Mesangial cell (primary cell): Measurements from ENCODE around the gene CRACR2B. TPM values are rescaled to one million over a fixed set of nuclear protein-coding genes. Genes with fewer than 3 reads are reported as not detected.

Experiments used
- total RNA-seq: library from RNA; depleted of rRNA; stranded (reverse); fragments of >200 nt; gene quantifications from 2 replicates; pipeline ENCODE4 v1.2.3, GENCODE V29; 2015

CRACR2B gene
- total RNA-seq = 5.7 and 20.4 TPM in 2 replicates

DNA sequence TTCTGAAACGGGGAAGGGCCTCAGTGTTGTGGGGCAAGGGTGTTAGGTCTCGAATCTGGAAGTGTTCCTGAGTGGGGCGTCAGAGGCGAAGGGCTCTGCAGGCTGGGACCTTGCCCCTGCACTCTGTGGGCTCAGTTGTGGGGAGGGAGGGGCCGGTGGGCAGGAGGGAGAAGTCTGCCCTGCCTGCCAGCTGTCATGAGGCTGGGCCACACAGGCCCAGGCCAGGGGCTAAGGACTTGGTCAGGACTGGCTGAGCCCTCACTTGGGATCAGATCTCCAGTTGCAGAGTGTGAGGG, at the start of gene CRACR2B:
TSS of gene CRACR2B (plus strand) at position 23 of the 296 bp plus-strand sequence. CDS start 689 bp downstream, outside the sequence.

DNA sequence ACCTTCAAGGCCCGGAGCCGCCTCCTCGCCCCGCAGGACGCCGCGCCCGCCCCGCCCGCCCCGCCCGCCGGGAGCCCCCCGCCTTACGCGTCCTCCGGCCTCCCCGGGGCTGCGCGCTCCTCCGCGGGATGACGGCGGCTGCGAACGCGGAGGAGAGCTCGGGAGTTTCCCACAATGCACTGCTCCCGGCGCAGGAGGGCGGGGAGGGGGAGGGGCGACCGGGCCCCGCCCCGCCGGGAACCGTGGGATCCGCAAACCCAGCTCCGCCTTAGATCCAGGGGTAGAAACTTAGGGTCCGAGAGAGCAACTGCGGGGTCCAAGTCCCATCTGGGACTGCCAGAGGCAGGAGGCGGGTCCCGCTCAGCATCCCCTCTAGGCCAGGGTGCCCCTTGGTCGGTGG, 37.8 kb upstream of the CRACR2B start, which contains the start of gene CEND1:
TSS of gene CEND1 (minus strand) at position 148 of the 400 bp plus-strand sequence. CDS start 1,514 bp downstream, outside the sequence.

DNA sequence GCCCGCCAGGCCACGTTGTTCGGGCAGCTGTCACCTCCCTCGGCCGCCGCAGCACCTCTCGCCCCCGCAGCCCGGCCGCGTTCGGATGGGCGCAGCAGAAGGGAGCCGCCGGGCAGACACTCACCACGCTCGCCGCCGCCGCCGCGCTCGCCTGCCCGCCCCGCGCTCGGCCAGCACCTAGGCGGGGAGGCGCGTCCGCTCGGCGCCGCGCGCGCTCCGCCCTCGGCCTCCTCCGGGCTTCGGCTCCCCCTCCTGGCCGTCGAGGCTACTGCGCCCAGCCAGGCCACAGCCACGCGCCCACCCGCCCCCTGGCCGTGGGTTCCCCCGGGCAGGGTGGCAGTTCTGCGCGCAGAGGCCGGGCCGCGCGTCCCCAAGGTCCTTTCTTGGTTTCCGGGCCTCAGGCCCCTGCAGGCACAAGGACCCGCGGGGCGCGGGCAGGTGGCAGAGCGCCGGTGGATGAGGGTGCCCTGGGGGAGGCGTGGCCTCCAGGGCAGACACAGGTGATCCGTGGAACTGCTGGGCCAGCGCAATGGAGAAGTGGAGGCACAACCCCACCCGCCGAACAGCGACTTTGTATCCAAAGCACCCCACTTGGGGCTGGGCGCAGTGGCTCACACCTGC, 29.5 kb upstream of the CRACR2B start, which contains the start of gene SLC25A22:
TSS of gene SLC25A22 (minus strand) at position 189 of the 621 bp plus-strand sequence. CDS start 3,275 bp downstream, outside the sequence.

DNA sequence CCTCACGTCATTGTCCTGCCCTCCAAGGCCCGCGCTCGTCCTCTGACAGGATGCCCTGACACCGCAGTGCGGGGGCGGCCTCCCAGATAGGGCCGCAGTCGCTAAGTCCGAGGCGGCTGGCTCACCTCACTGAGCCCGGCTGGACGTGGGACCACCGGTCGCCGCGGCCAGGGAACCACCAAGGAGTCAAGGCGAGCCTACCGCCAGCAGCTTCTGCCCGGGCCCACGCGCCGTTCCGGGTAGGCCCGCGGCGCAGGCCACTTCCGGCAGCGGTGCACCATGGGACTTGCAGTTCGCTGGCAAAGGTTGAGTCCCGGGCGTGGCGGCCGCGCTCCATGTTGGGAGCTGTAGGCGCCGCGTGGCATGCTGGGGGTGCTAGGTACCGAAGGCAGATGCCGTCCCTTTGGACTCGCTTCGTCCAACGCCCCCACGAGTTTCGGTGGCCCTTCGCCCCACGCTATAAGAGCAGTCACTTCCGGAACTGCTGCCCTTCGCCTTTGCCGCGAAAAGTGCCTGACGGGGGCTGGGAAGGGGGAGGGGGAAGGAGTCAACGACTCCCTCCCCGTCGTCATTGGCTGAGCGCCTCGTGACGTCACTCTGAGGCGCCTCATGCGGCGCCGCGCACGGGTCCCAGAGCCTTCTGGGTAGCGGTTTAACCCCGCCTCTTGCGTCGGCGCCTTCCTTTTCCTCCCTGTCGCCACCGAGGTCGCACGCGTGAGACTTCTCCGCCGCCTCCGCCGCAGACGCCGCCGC, 18.3 kb upstream of the CRACR2B start, which contains the start of gene RPLP2:
TSS of gene RPLP2 (plus strand) at position 681 of the 753 bp plus-strand sequence. CDS start 268 bp downstream, outside the sequence.

DNA sequence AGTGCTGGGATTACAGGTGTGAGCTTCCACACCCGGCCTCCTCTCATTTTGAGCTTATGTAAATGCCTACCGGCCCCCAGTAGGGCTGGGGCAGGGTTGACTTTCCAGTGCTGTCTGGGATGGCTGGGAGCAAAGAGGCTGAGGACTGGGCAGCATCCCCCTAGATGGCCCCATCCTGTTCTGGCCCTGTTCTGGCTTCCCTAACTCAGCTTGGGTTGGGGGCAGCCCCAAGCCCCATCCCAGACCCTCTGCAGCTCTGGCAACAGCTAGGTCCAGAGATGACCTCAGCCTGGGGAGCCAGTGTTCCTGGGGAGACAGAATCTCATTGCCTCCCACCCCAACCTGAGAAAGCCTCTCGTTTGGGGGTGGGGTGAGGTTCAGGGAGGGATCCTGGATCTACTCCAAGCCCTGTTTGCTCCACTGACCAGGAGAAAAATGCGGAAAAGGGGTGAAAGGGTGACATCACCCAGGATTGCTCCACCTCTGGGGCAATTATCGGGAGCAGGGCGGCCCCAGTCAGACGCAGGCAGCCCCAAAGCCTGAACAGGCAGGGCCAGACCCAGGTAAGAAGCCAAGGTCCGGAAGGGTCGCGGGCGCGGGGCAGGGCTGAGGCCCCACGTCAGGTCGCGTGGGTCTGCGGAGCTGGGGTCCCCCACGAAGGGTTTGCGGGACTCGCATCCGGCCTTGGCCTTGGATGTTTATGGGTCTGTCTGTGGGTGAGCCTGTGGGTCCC, 9.2 kb upstream of the CRACR2B start, which contains the start of gene PNPLA2:
TSS of gene PNPLA2 (plus strand) at position 519 of the 733 bp plus-strand sequence. CDS start 805 bp downstream, outside the sequence.

DNA sequence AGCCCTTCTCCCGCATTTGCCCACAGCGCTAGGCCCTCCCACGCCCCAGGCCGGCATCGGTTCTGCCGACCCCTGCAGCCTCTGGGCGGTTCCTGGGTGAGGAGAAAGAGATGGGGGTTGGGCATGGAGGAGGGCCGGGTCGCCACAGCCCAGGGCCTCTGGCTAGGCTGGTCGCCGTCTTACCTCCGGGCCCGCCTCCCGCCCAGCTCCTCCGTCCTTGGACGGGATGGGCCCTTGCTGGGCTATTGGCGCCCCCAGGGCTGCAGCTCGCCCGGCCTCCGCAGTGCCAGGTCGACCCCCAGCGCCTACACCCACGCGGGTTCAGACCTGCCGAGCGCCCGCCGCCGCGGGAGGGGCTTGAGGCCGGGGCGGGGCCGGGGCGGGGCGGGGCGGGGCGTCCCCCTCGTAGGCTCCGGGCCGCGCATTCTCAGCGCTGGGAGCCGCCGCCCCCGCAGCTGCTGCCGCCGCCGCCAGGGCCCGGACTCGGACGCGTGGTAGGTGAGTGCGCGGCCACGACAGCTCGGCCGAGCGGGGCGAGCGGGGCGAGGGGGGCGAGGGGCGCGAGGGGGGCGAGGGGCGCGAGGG, 4.9 kb downstream of the CRACR2B start, which contains the start of gene CD151:
TSS of gene CD151 (plus strand) at position 424 of the 585 bp plus-strand sequence. CDS start 3,118 bp downstream, outside the sequence.

DNA sequence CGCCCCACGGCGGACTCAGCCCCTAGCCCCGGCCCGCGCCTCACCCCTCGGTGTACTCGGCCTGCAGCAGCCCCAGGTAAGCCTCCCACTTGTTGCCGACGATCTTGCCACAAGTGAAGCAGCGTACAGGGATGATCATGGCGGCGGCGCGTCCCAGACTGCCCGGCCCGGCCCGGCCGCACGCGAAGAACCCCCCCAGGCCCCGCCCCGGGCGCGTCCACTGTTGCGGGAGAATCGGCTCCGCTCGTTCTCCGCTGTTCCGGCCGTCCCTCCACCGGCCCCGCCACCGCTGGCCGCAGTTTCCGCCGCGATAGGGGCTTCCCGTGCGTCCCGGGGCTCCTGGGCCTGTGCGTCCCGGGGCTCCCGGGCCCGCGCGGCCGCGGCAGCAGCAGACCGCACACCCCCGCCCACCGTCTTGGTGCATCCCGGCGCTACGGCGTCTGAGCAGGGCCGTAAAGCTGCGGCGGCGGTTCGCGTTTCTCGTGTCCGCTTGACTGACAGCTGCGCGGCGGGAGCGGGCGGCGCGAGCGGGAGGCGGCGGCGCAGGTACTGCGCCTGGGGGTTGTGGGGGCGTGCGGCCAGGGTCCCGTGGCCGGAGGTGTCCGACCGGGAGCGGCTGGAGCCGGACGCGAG, 14.8 kb downstream of the CRACR2B start, which contains the start of the genes POLR2L and TSPAN4:
TSS of gene POLR2L (minus strand) at position 160 of the 633 bp plus-strand sequence. CDS start at position 139, 21 bp downstream.
TSS of gene TSPAN4 (plus strand) at position 483 of the 633 bp plus-strand sequence. CDS start 7,453 bp downstream, outside the sequence.

Other genes with a start within 250 kb of the CRACR2B start
- gene IRF7, start 212.0 kb upstream of the CRACR2B start, total RNA-seq = 24.3 and 35.4 TPM in 2 replicates
- under 0.01 and 3.9 TPM in 2 replicates for gene CDHR5, start 203.0 kb upstream of the CRACR2B start, total RNA-seq
- 3.5 TPM in 1 of 2 replicates, not detected in the other for gene SCT, start 200.7 kb upstream of the CRACR2B start, total RNA-seq
- gene DRD4, start 190.7 kb upstream of the CRACR2B start, total RNA-seq = not detected in 2 replicates
- gene DEAF1, start 132.7 kb upstream of the CRACR2B start, total RNA-seq = 52.5 and 78.3 TPM in 2 replicates
- 12.2 and 45.6 TPM in 2 replicates for gene TMEM80, start 132.1 kb upstream of the CRACR2B start, total RNA-seq
- gene EPS8L2, start 121.7 kb upstream of the CRACR2B start, total RNA-seq = 104 and 173 TPM in 2 replicates
- 179 and 256 TPM in 2 replicates for gene TALDO1, start 80.5 kb upstream of the CRACR2B start, total RNA-seq
- gene GATD1, start 50.4 kb upstream of the CRACR2B start, total RNA-seq = 36.2 and 64.3 TPM in 2 replicates
- gene CEND1, start 37.8 kb upstream of the CRACR2B start, total RNA-seq = 0.38 TPM in 1 of 2 replicates, not detected in the other
- gene SLC25A22, start 29.6 kb upstream of the CRACR2B start, total RNA-seq = 16.7 and 25.6 TPM in 2 replicates
- 17.7 and 21.0 TPM in 2 replicates for gene PIDD1, start 22.7 kb upstream of the CRACR2B start, total RNA-seq
- gene RPLP2, start 18.0 kb upstream of the CRACR2B start, total RNA-seq = 1,149 and 1,462 TPM in 2 replicates
- gene PNPLA2, start 9.0 kb upstream of the CRACR2B start, total RNA-seq = 26.4 and 49.6 TPM in 2 replicates
- gene CD151, start 5.0 kb downstream of the CRACR2B start, total RNA-seq = 919 and 948 TPM in 2 replicates
- gene POLR2L, start 14.6 kb downstream of the CRACR2B start, total RNA-seq = 256 and 373 TPM in 2 replicates
- 167 and 224 TPM in 2 replicates for gene TSPAN4, start 14.9 kb downstream of the CRACR2B start, total RNA-seq
- 84.4 and 96.6 TPM in 2 replicates for gene CHID1, start 82.9 kb downstream of the CRACR2B start, total RNA-seq
- gene AP2A2, start 98.0 kb downstream of the CRACR2B start, total RNA-seq = 56.2 and 89.5 TPM in 2 replicates
- not detected in 2 replicates for gene MUC6, start 208.8 kb downstream of the CRACR2B start, total RNA-seq
- not detected in 2 replicates for gene MUC2, start 247.0 kb downstream of the CRACR2B start, total RNA-seq